Ovary (tissue), 9 donors: ENCODE results near the gene DNTTIP2. TPM values are rescaled to one million over a fixed set of nuclear protein-coding genes. Genes with fewer than 3 reads are reported as not detected.

Source experiments
- DNase-seq, 5 donors: peaks; one replicate each; pipeline ENCODE4 v3.0.0-alpha.2; 2019 to 2020
- H3K27ac ChIP-seq, 2 donors: fragments of 200-600 bp; one replicate each; pipeline versions ENCODE4 v1.5.1 to v1.8.0; 2019 to 2022
- H3K27me3 ChIP-seq: fragments of 200-600 bp; one replicate; pipeline ENCODE4 v1.8.0; 2022
- H3K36me3 ChIP-seq: fragments of 200-600 bp; sonication (generic); one replicate; pipeline ENCODE4 v1.5.1; 2019
- H3K4me1 ChIP-seq: one replicate; pipeline ENCODE4 v1.8.1; 2013; ENCODE audit warnings: mild to moderate bottlenecking, moderate library complexity; ENCODE audit not compliant: insufficient read depth
- H3K4me3 ChIP-seq: fragments of 200-600 bp; sonication (generic); one replicate; pipeline ENCODE4 v1.5.1; 2017
- H3K9me3 ChIP-seq, 2 donors: fragments of 200-600 bp in 1 of 2; sonication (generic) in 1 of 2; one replicate each; pipeline versions ENCODE4 v1.5.1 to v1.8.1; 2013 to 2019; ENCODE audit warnings: mild to moderate bottlenecking in 1 of 2, moderate library complexity in 1 of 2
- CTCF ChIP-seq, 3 donors: fragments of 450-650 bp in 2 of 3; fragments of 200-600 bp in 1 of 3; IDR thresholded peaks; one replicate each; pipeline versions ENCODE4 v1.5.1 to v1.8.0; 2016 to 2022; ENCODE audit warnings: antibody characterized with exemption in 3 of 3, mild to moderate bottlenecking in 1 of 3
- EP300 ChIP-seq: sonication (generic); formaldehyde crosslinking; IDR thresholded peaks from one replicate; pipeline ENCODE4 v1.6.1; 2017; ENCODE audit warnings: antibody characterized with exemption
- POLR2A ChIP-seq: fragments of 450-650 bp; IDR thresholded peaks from one replicate; pipeline ENCODE4 v1.6.1; 2017; ENCODE audit warnings: antibody characterized with exemption, mild to moderate bottlenecking, moderate library complexity
- WGBS, 3 donors: extraction: QIAGEN DNeasy Blood & Tissue Kit in 1 of 3; methylation state at CpG; one replicate each; pipeline versions ENCODE4 v1.1.5 to v1.1.7; 2013 to 2017; 5-methylcytosine and 5-hydroxymethylcytosine counted together
- intact Hi-C, 4 donors: fragments of 100-400 bp; cut with DNase I; formaldehyde crosslinking; loops; one replicate each; pipeline versions ENCODE4 v1.11.0 to v1.15.1; 2022 to 2023
- polyA plus RNA-seq, 2 donors: library from polyadenylated mRNA; stranded (reverse); fragments of 200-250 nt in 1 of 2; fragments of 350-450 nt in 1 of 2; fragmentation: Illumina TruSeq in 1 of 2; extraction: RNeasy Lipid Tissue Mini Kit (QIAGEN cat#74804) in 1 of 2; gene quantifications; one replicate each; pipeline ENCODE4 v1.2.3, GENCODE V29; 2013 to 2014
- total RNA-seq, 7 donors: library from RNA; depleted of rRNA in 2 of 7; stranded (reverse); fragments of >200 nt in 2 of 7; fragmentation: NEBNext Ultra II Directional in 3 of 7; extraction: Animal tissue kit (Norgen Biotek cat#: 25700) in 3 of 7; gene quantifications; one replicate each; pipeline versions ENCODE4 v1.1.0 to v1.2.4, GENCODE V29; 2016 to 2023
- donor health status: DM: no; HTN: no; CAD: no; lungs with moderate emphysema.
- donor health status: DM: no; HTN: no; CAD: no.
- donor health status: Bipolar disorder and iron deficiency.
- donor health status: DM: yes; HTN: yes; CAD: no.
- donor health status: DM: no; HTN: no; CAD: no.
- donor health status: DM: yes; HTN: yes; CAD: no.

Gene DNTTIP2
- total and polyA plus RNA-seq, 9 donors, result 17.8 to 60.0 (median 41.0) TPM

GRCh38 chr1:93900723-93901504 lies 21.9 kb upstream of the DNTTIP2 start:
- Histone ChIP-seq H3K36me3 (no peaks in the 10 kb centered on the region), H3K27me3 (no peaks in the 10 kb centered on the region), H3K4me1 (no peaks in the 10 kb centered on the region), H3K9me3 (no peaks in the 10 kb centered on the region), H3K27ac (no peak overlapping the region), H3K4me3 (no peak overlapping the region)
- 96 to 99% (median 97%) methylated on average over 3 of the region's 3 CpGs for WGBS, 3 donors
- TF ChIP-seq CTCF (IDR thresholded peaks at IDR 0.05) (no peak), EP300 (no peak), POLR2A (no peak)
- intact Hi-C loops, result no loop called here
- no peak for DNase-seq

- 88 to 91% (median 90%) methylated on average over 3 of the region's 3 CpGs for WGBS, 3 donors
Measured at GRCh38 chr1:93899543-93900207, 20.7 kb upstream of the DNTTIP2 start.

GRCh38 chr1:93888900-93889299 lies 9.9 kb upstream of the DNTTIP2 start:
- H3K9me3 ChIP-seq, result no peaks in the 10 kb centered on the region
- no peaks in the 10 kb centered on the region for H3K27me3 ChIP-seq
- no peaks in the 10 kb centered on the region for H3K36me3 ChIP-seq
- H3K4me1 ChIP-seq, result no peaks in the 10 kb centered on the region
- no peak overlapping the region for H3K4me3 ChIP-seq
- intact Hi-C loops, result no loop called here
- TF ChIP-seq EP300, result no peak
- no peak for TF ChIP-seq CTCF (IDR thresholded peaks at IDR 0.05)
- TF ChIP-seq POLR2A, result no peak
- H3K27ac ChIP-seq, result no peak overlapping the region
- 78 to 79% (median 78%) methylated on average over 6 of the region's 6 CpGs for WGBS, 3 donors
- no peak for DNase-seq

More at GRCh38 chr1:93899543-93900207, 20.7 kb upstream of the DNTTIP2 start:
- no peaks in the 10 kb centered on the region for H3K9me3 ChIP-seq
- H3K27me3 ChIP-seq, result no peaks in the 10 kb centered on the region
- H3K4me1 ChIP-seq, result no peaks in the 10 kb centered on the region
- no peak for TF ChIP-seq CTCF (IDR thresholded peaks at IDR 0.05)
- TF ChIP-seq POLR2A, result no peak
- no peak for TF ChIP-seq EP300
- H3K4me3 ChIP-seq, result no peak overlapping the region
- intact Hi-C loops, result no loop called here
- no peak for DNase-seq
- no peaks in the 10 kb centered on the region for H3K36me3 ChIP-seq
- H3K27ac ChIP-seq, result no peak overlapping the region

- TF ChIP-seq EP300 (no peak), POLR2A (no peak), CTCF (IDR thresholded peaks at IDR 0.05) (no peak)
- intact Hi-C loops, result no loop called here
- no peak overlapping the region for H3K4me3 ChIP-seq
- H3K27ac ChIP-seq, result no peak overlapping the region
- no peaks in the 10 kb centered on the region for H3K9me3 ChIP-seq
- no peaks in the 10 kb centered on the region for H3K27me3 ChIP-seq
- WGBS, 3 donors, result 66 to 83% (median 80%) methylated on average over 4 of the region's 4 CpGs
- no peaks in the 10 kb centered on the region for H3K36me3 ChIP-seq
- H3K4me1 ChIP-seq, result no peaks in the 10 kb centered on the region
- no peak for DNase-seq
Measured at GRCh38 chr1:93882269-93882668, 3.3 kb upstream of the DNTTIP2 start.
